ENCODE results near the gene PPP2R5D. TPM values are rescaled to one million over a fixed set of nuclear protein-coding genes. Genes with fewer than 3 reads are reported as not detected.

The PPP2R5D gene
- total and polyA plus RNA-seq, 2 of the 8 experiments (the other 6 are each of a cell fraction or from before 2014, with no cell fraction given) = 52.1 to 55.7 TPM

DNA sequence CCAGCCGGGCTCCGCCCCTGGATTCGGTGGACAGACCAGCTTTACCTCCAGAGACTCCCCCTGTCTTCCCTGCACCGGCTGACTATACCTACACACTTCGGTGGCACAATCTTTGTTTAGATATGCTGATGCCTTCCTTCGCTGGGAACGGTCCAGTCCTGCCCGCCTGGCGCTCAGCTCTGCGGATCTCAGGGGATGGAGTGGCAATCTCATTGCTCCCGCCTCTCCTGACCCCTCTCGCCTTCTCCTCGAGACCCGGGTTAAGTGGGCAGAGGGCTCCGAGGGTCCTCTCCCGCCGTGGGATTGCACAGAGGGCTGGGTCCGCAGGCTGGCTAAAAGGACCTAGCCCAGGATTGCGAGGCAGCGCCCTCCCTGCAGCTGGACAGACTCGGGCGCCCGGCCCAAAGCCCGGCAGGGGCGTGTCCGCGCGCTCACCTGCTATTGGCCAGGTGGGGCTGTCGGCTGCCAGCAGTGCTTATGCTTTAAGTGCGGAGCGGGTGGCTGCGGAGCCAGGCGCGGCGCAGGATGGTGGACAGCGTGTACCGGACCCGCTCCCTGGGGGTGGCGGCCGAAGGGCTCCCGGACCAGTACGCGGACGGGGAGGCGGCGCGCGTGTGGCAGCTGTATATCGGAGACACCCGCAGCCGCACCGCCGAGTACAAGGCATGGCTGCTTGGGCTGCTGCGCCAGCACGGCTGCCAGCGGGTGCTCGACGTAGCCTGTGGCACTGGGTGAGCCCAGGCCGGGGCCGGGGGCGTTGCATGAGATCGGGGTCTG, 23.9 kb upstream of the PPP2R5D start, which contains the start of gene GNMT:
TSS of gene GNMT (plus strand) at position 512 of the 777 bp plus-strand sequence. CDS start at position 526, 14 bp downstream.
- peak in 1 of 2 experiments; percentile 90 for DNase-seq (ENCODE audit: low read depth in 1 of 2, low spot score in 2 of 2)
- FAIRE-seq = no peak
- peak within 1 kb of the TSS; percentile 69 to 99 for H3K4me2 ChIP-seq (ENCODE audit: insufficient read depth in 1 of 2, low read depth in 2 of 2, low read length in 2 of 2)
- peaks cover 0 to 13% (median 10%) of the 10 kb centered on the region in 4 experiments; a peak in 5 of 7 replicates for H3K27me3 ChIP-seq (replicated peaks in 1 of 4; ENCODE audit: control insufficient read depth in 3 of 4, extremely low read depth in 1 of 4, insufficient read depth in 3 of 4, low read length in 3 of 4)
- no peaks in the 10 kb centered on the region; the same call in 1 of the 2 replicates for H3K79me1 ChIP-seq (ENCODE audit: low read depth, low read length)
- H3K14ac ChIP-seq (ENCODE audit: insufficient read length) = no peak within 1 kb of the TSS
- no peak within 1 kb of the TSS for H3K56ac ChIP-seq (replicated peaks; ENCODE audit: insufficient read length, low read depth, low read length)
- H3K9me3 ChIP-seq (ENCODE audit: insufficient read depth in 2 of 2, low read depth in 1 of 2, low read length in 1 of 2) = no peaks in the 10 kb centered on the region
- no peaks in the 10 kb centered on the region for H3K79me2 ChIP-seq (ENCODE audit: control insufficient read depth in 1 of 2, insufficient read depth in 2 of 2, low read length in 2 of 2)
- WGBS, 2 experiments (ENCODE audit: extremely low coverage in 1 of 2, insufficient coverage in 1 of 2, insufficient read length in 1 of 2, insufficient replicate concordance in 2 of 2, low coverage in 1 of 2, low lambda C conversion rate in 2 of 2, missing lambda C conversion rate in 1 of 2) = 6% methylated on average over 31 of the region's 62 CpGs; no CpG with 5 or more reads in 1 of the 2 experiments
- H4K20me1 ChIP-seq (replicated peaks in 1 of 2; ENCODE audit: control insufficient read depth in 1 of 2, insufficient read depth in 2 of 2, low read length in 2 of 2) = no peaks in the 10 kb centered on the region
- H2BK15ac ChIP-seq (ENCODE audit: low read length) = 0 out of 2 replicates have a peak within 1 kb of the TSS, but pooled peaks have one; percentile 81
- H3K4me1 ChIP-seq (replicated peaks in 1 of 4; ENCODE audit: control insufficient read depth in 3 of 4, insufficient read depth in 4 of 4, low read length in 3 of 4) = peaks cover 0 to 8% (median 6%) of the 10 kb centered on the region in 4 experiments; a peak in 5 of 7 replicates
- H3K4me3 ChIP-seq (ENCODE audit: extremely low read depth in 1 of 4, insufficient read depth in 2 of 4, low read depth in 3 of 4, low read length in 4 of 4) = peak within 1 kb of the TSS; percentile 50 to 87 (median 76)
- no peak within 1 kb of the TSS for H4K91ac ChIP-seq (replicated peaks; ENCODE audit: insufficient read length, low read length)
- CTCF ChIA-PET (ENCODE audit: partially characterized antibody) = interaction anchor here (0.5 to 2.2 kb wide), 14 partner anchors 9 to 429 kb away, joined by 3 to 6 read pairs (median 3); partner anchors contain the start of genes CNPY3, KLHDC3, MEA1 and RRP36
- peak within 1 kb of the TSS; percentile 30 for H4K5ac ChIP-seq (ENCODE audit: insufficient read length, low read depth, low read length)
- peak within 1 kb of the TSS; percentile 86 for H4K8ac ChIP-seq (ENCODE audit: extremely low read depth, insufficient read depth, low read length)
- H2AFZ ChIP-seq (ENCODE audit: low read length) = peak within 1 kb of the TSS; percentile 94; the same call in 1 of the 2 replicates
- H3K36me3 ChIP-seq (ENCODE audit: control insufficient read depth in 2 of 4, insufficient read depth in 4 of 4, low read length in 3 of 4) = peaks cover 0 to 2% (median 0%) of the 10 kb centered on the region in 4 experiments; a peak in 1 of 8 replicates
- no peak within 1 kb of the TSS for H2BK120ac ChIP-seq (replicated peaks; ENCODE audit: low read depth, low read length)
- H3K23me2 ChIP-seq (ENCODE audit: low read depth, low read length) = peaks cover 10% of the 10 kb centered on the region
- peak within 1 kb of the TSS; percentile 91 for H3K18ac ChIP-seq (ENCODE audit: extremely low read depth, low read length)
- H2BK20ac ChIP-seq (ENCODE audit: low read length) = no peak within 1 kb of the TSS
- H2BK12ac ChIP-seq (ENCODE audit: low read depth, low read length) = 0 out of 2 replicates have a peak within 1 kb of the TSS, but pooled peaks have one; percentile 50
- H3K9ac ChIP-seq (replicated peaks in 1 of 4; ENCODE audit: extremely low read depth in 1 of 4, low read depth in 3 of 4, low read length in 3 of 4) = peak within 1 kb of the TSS in 3 of 4 experiments; percentile 50 to 60 (median 54); a peak in 3 of 7 replicates
- no peak within 1 kb of the TSS for H2AK5ac ChIP-seq (ENCODE audit: low read depth, low read length)
- H3K27ac ChIP-seq (ENCODE audit: low read depth, low read length) = no peak within 1 kb of the TSS
- H2BK5ac ChIP-seq (ENCODE audit: low read depth, low read length) = peak within 1 kb of the TSS; percentile 24; the same call in 1 of the 2 replicates
- POLR2A ChIA-PET (ENCODE audit: partially characterized antibody) = interaction anchor here (0.7 to 5.3 kb wide), 23 partner anchors 8 to 214 kb away, joined by 3 to 21 read pairs (median 4); partner anchors contain the start of genes CNPY3, PEX6, PPP2R5D and RPL7L1
- no peak within 1 kb of the TSS for H3K4ac ChIP-seq (replicated peaks; ENCODE audit: insufficient read length, low read depth, low read length)
- no peak within 1 kb of the TSS for H3K23ac ChIP-seq (ENCODE audit: insufficient read length)
- TF ChIP-seq KDM4A (IDR thresholded peaks at IDR 0.05; ENCODE audit: low read depth, low read length, severe bottlenecking) = peak; percentile 68
- TF ChIP-seq CTBP2 (IDR thresholded peaks at IDR 0.05; ENCODE audit: borderline replicate concordance, insufficient read depth, insufficient read length, low read length) = no peak
- TF ChIP-seq HDAC2 (IDR thresholded peaks at IDR 0.05; ENCODE audit: borderline replicate concordance in 1 of 2, low read depth in 2 of 2, low read length in 2 of 2) = no peak
- no peak for TF ChIP-seq POU5F1 (IDR thresholded peaks at IDR 0.05; ENCODE audit: low read depth, low read length)
- no peak for TF ChIP-seq TBP (IDR thresholded peaks at IDR 0.05; ENCODE audit: low read depth, low read length)
- no peak for TF ChIP-seq FOSL1 (IDR thresholded peaks at IDR 0.05; ENCODE audit: insufficient read depth, low read depth, low read length)
- TF ChIP-seq NANOG (IDR thresholded peaks at IDR 0.05; ENCODE audit: insufficient read depth, low read depth, low read length, poor library complexity, severe bottlenecking) = no peak
- TF ChIP-seq, protein P1, sequence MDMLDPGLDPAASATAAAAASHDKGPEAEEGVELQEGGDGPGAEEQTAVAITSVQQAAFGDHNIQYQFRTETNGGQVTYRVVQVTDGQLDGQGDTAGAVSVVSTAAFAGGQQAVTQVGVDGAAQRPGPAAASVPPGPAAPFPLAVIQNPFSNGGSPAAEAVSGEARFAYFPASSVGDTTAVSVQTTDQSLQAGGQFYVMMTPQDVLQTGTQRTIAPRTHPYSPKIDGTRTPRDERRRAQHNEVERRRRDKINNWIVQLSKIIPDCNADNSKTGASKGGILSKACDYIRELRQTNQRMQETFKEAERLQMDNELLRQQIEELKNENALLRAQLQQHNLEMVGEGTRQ (IDR thresholded peaks at IDR 0.05; ENCODE audit: low read length) = no peak

Measured in H1 (cell line).